K562 (cell line): ENCODE measurements around the gene N4BP3. TPM values are rescaled to one million over a fixed set of nuclear protein-coding genes. Genes with fewer than 3 reads are reported as not detected.

Experiments
- ASH1L ChIP-seq: fragments of 450-650 bp; IDR thresholded peaks from 2 replicates; pipeline ENCODE4 v1.6.1; 2018; ENCODE audit warnings: borderline replicate concordance, mild to moderate bottlenecking, low read depth; ENCODE audit not compliant: partially characterized antibody
- ETV5 ChIP-seq: sonication (generic); formaldehyde crosslinking; IDR thresholded peaks from 2 replicates; pipeline ENCODE4 v1.4.0; 2020; ENCODE audit warnings: low read depth, mild to moderate bottlenecking, missing genetic modification reagents
- NR2C2 ChIP-seq, 2 experiments: fragments of 200-800 bp in 1 of 2; sonication (Bioruptor generic) in 1 of 2; sonication (generic) in 1 of 2; formaldehyde crosslinking in 1 of 2; IDR thresholded peaks; 2 replicates each; pipeline versions ENCODE4 v1.6.1 to v1.8.0; 2016 to 2022; ENCODE audit warnings: mild to moderate bottlenecking in 1 of 2, missing compliant biosample characterization in 1 of 2, missing genetic modification characterization in 1 of 2, missing genetic modification reagents in 1 of 2
- NR3C1 ChIP-seq: sonication (generic); formaldehyde crosslinking; IDR thresholded peaks from 2 replicates; pipeline ENCODE4 v1.8.1; 2022; ENCODE audit warnings: missing genetic modification reagents
- RBBP5 ChIP-seq: fragments of 200-600 bp; sonication (generic); IDR thresholded peaks from 2 replicates; pipeline ENCODE4 v1.6.1; 2012; ENCODE audit warnings: borderline replicate concordance, mild to moderate bottlenecking, low read length, control low read depth, inconsistent platforms; ENCODE audit not compliant: insufficient read depth, poor library complexity, severe bottlenecking
- ZBTB7A ChIP-seq: IDR thresholded peaks from 2 replicates; pipeline ENCODE4 v1.6.1; 2011; ENCODE audit warnings: low read depth, mild to moderate bottlenecking, low read length, moderate library complexity, borderline replicate concordance; ENCODE audit not compliant: control insufficient read depth
- ZFX ChIP-seq: sonication (generic); formaldehyde crosslinking; IDR thresholded peaks from 2 replicates; pipeline ENCODE4 v1.8.0; 2022; ENCODE audit warnings: mild to moderate bottlenecking, missing genetic modification reagents, moderate library complexity
- ZNF282 ChIP-seq: sonication (generic); formaldehyde crosslinking; IDR thresholded peaks from 2 replicates; pipeline ENCODE4 v1.8.1; 2023; ENCODE audit warnings: missing genetic modification reagents
- ZNF431 ChIP-seq: sonication (generic); formaldehyde crosslinking; IDR thresholded peaks from 2 replicates; pipeline ENCODE4 v1.8.0; 2022; ENCODE audit warnings: mild to moderate bottlenecking, missing genetic modification reagents
- polyA plus RNA-seq, 8 experiments: library from polyadenylated mRNA; depleted of rRNA in 4 of 8; stranded (reverse) in 5 of 8; unstranded in 3 of 8; fragments of >200 nt; fragmentation: Nextera tagmentation in 2 of 8; fragmentation: Illumina TruSeq in 1 of 8; extraction: Ambion mirVana in 2 of 8; extraction: Trizol in 1 of 8; gene quantifications; 2 replicates each; pipeline versions ENCODE4 v1.2.1 to v1.2.3, GENCODE V29; 2011 to 2014; ENCODE audit warnings: inconsistent platforms in 1 of 8, missing spikeins in 1 of 8
- total RNA-seq, 7 experiments: library from RNA; depleted of rRNA in 6 of 7; stranded (reverse); fragments of >200 nt in 6 of 7; fragmentation: Illumina TruSeq in 2 of 7; extraction: Trizol in 2 of 7; gene quantifications; 2 replicates each; pipeline versions ENCODE4 v1.2.1 to v1.2.3, GENCODE V29; 2011 to 2021; ENCODE audit warnings: low replicate concordance in 1 of 7

Gene N4BP3
- total and polyA plus RNA-seq, 9 of the 15 experiments (the other 6 are each of a cell fraction or from before 2014, with no cell fraction given): 0.06 to 7.0 (median 2.4) TPM

GRCh38 chr5:178113841-178114324, 551 bp downstream of the N4BP3 start (continued):
- TF ChIP-seq ASH1L (no peak), NR3C1 (CRISPR knock-in tag) (no peak), ZNF282 (CRISPR knock-in tag) (peak; percentile 76; the same call in 1 of the 2 replicates), RBBP5 (peak; percentile 23), ZBTB7A (peak; percentile 80; the same call in 1 of the 2 replicates), ZFX (0 out of 2 replicates have a peak, but pooled peaks have one; percentile 13), NR2C2 (CRISPR knock-in tag; IDR thresholded peaks at IDR 0.05) (peak; percentile 43; the same call in 1 of the 2 replicates), NR2C2 (tag; IDR thresholded peaks at IDR 0.05) (no peak; the same call in 1 of the 2 replicates), ZNF431 (CRISPR knock-in tag) (0 out of 2 replicates have a peak, but pooled peaks have one; percentile 5), ETV5 (CRISPR knock-in tag) (no peak)
